B cell (primary cell): ENCODE data around the gene LRRC39.

ENCODE experiments used
- CTCF ChIP-seq: fragments of 200-600 bp; IDR thresholded peaks from one replicate; pipeline ENCODE4 v1.8.0; 2022; ENCODE audit warnings: antibody characterized with exemption, mild to moderate bottlenecking
- EZH2 ChIP-seq: IDR thresholded peaks from 2 replicates; pipeline ENCODE4 v1.6.1; 2012; ENCODE audit warnings: borderline replicate concordance, low read depth, mild to moderate bottlenecking, moderate library complexity, low read length; ENCODE audit not compliant: insufficient read depth, poor library complexity, severe bottlenecking

GRCh38 chr1:100134872-100135271 is 43.2 kb downstream of the LRRC39 start:
- TF ChIP-seq CTCF = no peak
- no peak for TF ChIP-seq EZH2
